OCI-LY1 (cell line): ENCODE measurements around the gene MED22.
"Not testable (repeated sequence)": the region's sequence is repeated elsewhere in the genome, so short reads cannot be mapped to it uniquely, and the experiment has no call there.

Experiments
- H2AFZ ChIP-seq: fragments of 200-600 bp; sonication (generic), shearing (Covaris generic); 2 replicates; pipeline ENCODE4 v1.6.0; 2014; ENCODE audit warnings: antibody characterized with exemption, mild to moderate bottlenecking, low read length
- H3F3A ChIP-seq: fragments of 200-600 bp; sonication (generic), shearing (Covaris generic); 2 replicates; pipeline ENCODE4 v1.6.0; 2014; ENCODE audit warnings: mild to moderate bottlenecking, antibody characterized with exemption, low read length, moderate library complexity; ENCODE audit not compliant: insufficient read depth
- H3K27ac ChIP-seq: fragments of 200-600 bp; sonication (generic); 2 replicates; pipeline ENCODE4 v1.5.1; 2014; ENCODE audit warnings: low read length, mixed run types, mild to moderate bottlenecking, low read depth; ENCODE audit not compliant: poor library complexity, severe bottlenecking
- H3K27me3 ChIP-seq: fragments of 200-600 bp; sonication (generic); 2 replicates; pipeline ENCODE4 v1.6.0; 2014; ENCODE audit warnings: antibody characterized with exemption, mild to moderate bottlenecking, low read length, moderate library complexity; ENCODE audit not compliant: insufficient read depth
- H3K36me3 ChIP-seq: fragments of 200-600 bp; sonication (generic); 2 replicates; pipeline ENCODE4 v1.6.1; 2014; ENCODE audit warnings: mild to moderate bottlenecking, antibody characterized with exemption, low read length, moderate library complexity, mixed read lengths; ENCODE audit not compliant: insufficient read depth
- H3K4me1 ChIP-seq: fragments of 200-600 bp; sonication (generic); 2 replicates; pipeline ENCODE4 v1.5.1; 2014; ENCODE audit warnings: mild to moderate bottlenecking, low read length, moderate library complexity; ENCODE audit not compliant: insufficient read depth, severe bottlenecking
- H3K4me2 ChIP-seq: fragments of 200-600 bp; sonication (generic), shearing (Covaris generic); 2 replicates; pipeline ENCODE4 v1.6.1; 2014; ENCODE audit warnings: low read length
- H3K4me3 ChIP-seq: fragments of 200-600 bp; sonication (generic); 2 replicates; pipeline ENCODE4 v1.5.1; 2014; ENCODE audit warnings: low read length, low read depth, mild to moderate bottlenecking, mixed read lengths; ENCODE audit not compliant: poor library complexity, severe bottlenecking
- H3K79me2 ChIP-seq: fragments of 200-600 bp; shearing (Covaris generic); 2 replicates; pipeline ENCODE4 v1.6.1; 2016; ENCODE audit warnings: mixed run types, low read length, mixed read lengths; ENCODE audit not compliant: insufficient read depth
- H3K9ac ChIP-seq: fragments of 200-600 bp; sonication (generic), shearing (Covaris generic); 2 replicates; pipeline ENCODE4 v1.6.1; 2014; ENCODE audit warnings: mild to moderate bottlenecking, low read length, mixed read lengths
- H3K9me2 ChIP-seq: fragments of 200-600 bp; sonication (generic), shearing (Covaris generic); 2 replicates; pipeline ENCODE4 v1.6.1; 2014; ENCODE audit warnings: low read depth, mild to moderate bottlenecking, low read length, mixed read lengths
- H3K9me3 ChIP-seq: fragments of 200-600 bp; shearing (Covaris generic); 2 replicates; pipeline ENCODE4 v1.6.1; 2014; ENCODE audit warnings: low read length, mixed read lengths
- H4K20me1 ChIP-seq: fragments of 200-600 bp; sonication (generic), shearing (Covaris generic); 2 replicates; pipeline ENCODE4 v1.6.0; 2016; ENCODE audit warnings: mild to moderate bottlenecking, low read length; ENCODE audit not compliant: insufficient read depth
- EZH2 ChIP-seq: fragments of 200-600 bp; sonication (generic), shearing (Covaris generic); IDR thresholded peaks from 2 replicates; pipeline ENCODE4 v1.8.0; 2017; ENCODE audit warnings: borderline replicate concordance, mixed run types, mild to moderate bottlenecking, antibody characterized with exemption, low read length, moderate library complexity, mixed read lengths
- TF ChIP-seq, protein P1 (sequence below): fragments of 200-600 bp; sonication (generic), shearing (Covaris generic); IDR thresholded peaks from 2 replicates; pipeline ENCODE4 v1.5.1; 2017; ENCODE audit warnings: mild to moderate bottlenecking, antibody characterized with exemption, low read length, moderate library complexity, mixed read lengths

The MED22 gene

DNA sequence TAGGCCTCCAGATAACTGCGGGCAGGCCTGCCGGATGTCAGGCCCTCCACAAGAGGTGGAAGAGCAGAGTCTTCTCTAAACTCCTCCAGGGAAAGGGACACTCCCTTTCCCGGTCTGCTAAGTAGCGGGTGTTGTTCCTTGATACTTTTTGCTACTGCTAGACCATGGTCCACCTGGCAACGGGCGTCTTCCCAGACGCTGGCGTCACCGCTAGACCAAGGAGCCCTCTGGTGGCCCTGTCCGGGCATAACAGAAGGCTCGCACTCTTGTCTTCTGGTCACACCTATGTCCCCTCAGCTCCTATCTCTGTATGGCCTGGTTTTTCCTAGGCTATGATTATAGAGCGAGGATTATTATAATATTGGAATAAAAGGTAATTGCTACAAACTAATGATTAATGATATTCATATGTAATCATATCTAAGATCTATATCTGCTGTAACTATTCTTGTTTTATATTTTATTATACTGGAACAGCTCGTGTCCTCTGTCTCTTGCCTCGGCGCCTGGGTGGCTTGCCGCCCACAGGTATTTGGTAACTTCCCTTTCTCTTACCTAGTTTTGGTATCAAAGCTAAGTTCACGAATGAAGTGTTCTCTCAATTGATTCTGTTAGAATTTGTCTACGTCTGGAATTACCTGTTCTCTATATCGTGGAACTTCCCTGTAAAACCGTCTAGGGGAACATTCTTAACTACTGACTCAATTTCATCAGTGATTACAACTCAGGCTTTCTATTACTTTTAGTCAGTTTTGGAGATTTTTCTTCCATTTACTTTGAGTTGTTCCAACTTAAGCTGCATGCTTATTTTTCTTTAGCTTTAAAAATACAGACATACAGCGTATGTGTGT, 18.4 kb downstream of the MED22 start:
- H3K79me2 ChIP-seq, H3K9ac ChIP-seq, H3K27ac ChIP-seq, H2AFZ ChIP-seq, H3K27me3 ChIP-seq, H3K9me3 ChIP-seq, H4K20me1 ChIP-seq, H3K4me3 ChIP-seq, H3F3A ChIP-seq, H3K9me2 ChIP-seq, H3K4me2 ChIP-seq, H3K4me1 ChIP-seq: not testable (repeated sequence)
- TF ChIP-seq, protein P1, sequence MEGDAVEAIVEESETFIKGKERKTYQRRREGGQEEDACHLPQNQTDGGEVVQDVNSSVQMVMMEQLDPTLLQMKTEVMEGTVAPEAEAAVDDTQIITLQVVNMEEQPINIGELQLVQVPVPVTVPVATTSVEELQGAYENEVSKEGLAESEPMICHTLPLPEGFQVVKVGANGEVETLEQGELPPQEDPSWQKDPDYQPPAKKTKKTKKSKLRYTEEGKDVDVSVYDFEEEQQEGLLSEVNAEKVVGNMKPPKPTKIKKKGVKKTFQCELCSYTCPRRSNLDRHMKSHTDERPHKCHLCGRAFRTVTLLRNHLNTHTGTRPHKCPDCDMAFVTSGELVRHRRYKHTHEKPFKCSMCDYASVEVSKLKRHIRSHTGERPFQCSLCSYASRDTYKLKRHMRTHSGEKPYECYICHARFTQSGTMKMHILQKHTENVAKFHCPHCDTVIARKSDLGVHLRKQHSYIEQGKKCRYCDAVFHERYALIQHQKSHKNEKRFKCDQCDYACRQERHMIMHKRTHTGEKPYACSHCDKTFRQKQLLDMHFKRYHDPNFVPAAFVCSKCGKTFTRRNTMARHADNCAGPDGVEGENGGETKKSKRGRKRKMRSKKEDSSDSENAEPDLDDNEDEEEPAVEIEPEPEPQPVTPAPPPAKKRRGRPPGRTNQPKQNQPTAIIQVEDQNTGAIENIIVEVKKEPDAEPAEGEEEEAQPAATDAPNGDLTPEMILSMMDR, result peak; percentile 53
- H3K36me3 ChIP-seq, result peaks cover 49% of the 10 kb centered on the region

DNA sequence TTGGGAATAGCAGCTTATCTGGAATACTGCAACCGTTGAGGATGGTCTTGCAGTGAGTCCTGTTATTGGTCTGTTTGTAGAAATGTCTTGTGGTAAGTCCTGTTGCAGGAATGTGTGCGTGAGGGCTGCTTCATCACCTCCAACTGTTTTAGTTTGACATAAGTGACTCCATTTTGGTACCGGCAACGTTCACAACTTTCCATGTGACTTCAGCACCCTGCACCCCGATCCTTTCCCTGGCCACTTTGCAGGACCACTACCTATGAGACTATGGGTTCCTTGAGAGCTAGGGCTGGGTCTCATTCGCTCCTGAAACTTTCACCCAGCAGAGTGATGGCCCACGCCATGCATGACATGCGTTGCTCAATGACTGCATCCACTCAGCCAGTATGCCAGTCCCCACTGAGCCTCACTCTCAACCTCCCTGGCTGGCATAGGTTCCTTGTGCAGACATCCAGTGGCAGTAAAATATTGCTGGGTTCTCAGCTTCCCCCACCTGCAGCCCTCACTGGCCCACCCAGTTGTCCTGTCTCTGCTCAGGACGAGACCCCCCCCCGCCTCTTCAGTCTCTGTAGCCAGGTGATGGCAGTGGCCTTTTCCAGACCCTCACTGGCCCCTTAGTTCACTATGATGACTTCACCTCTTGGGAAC, 20.0 kb downstream of the MED22 start:
- no peak overlapping the region for H3K4me3 ChIP-seq
- H3K9me2 ChIP-seq, result no peaks in the 10 kb centered on the region
- H3K9ac ChIP-seq, result no peak overlapping the region
- H3K36me3 ChIP-seq, result peaks cover 33% of the 10 kb centered on the region
- H3K4me1 ChIP-seq, result no peaks in the 10 kb centered on the region
- H3K9me3 ChIP-seq, result no peaks in the 10 kb centered on the region
- H4K20me1 ChIP-seq, result no peaks in the 10 kb centered on the region
- TF ChIP-seq EZH2, result no peak
- TF ChIP-seq, protein P1, result no peak
- no peak overlapping the region for H3K27ac ChIP-seq
- H2AFZ ChIP-seq, result no peak overlapping the region
- H3K4me2 ChIP-seq, result no peak overlapping the region
- peaks cover 11% of the 10 kb centered on the region; the same call in 1 of the 2 replicates for H3K27me3 ChIP-seq
- H3K79me2 ChIP-seq, result no peaks in the 10 kb centered on the region
- no peaks in the 10 kb centered on the region for H3F3A ChIP-seq

DNA sequence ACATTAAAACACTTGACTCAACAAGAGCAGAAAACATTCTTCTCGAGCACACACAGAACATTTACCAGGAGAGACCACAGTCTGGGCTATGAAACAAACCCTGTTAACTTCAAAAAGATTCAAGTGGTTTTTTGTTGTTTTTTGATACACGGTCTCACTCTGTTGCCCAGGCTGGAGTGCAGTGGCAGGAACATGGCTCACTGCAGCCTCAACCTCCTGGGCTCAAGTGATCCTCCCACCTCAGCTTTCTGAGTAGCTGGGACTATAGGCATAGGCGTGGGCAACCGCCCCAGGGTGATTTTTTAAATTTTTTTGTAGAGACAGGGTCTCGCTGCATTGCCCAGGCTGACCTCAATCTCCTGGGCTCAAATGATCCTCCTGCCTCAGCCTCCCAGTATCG, 20.9 kb downstream of the MED22 start:
- H3K4me2 ChIP-seq, H3K9me3 ChIP-seq, H3K27ac ChIP-seq, H4K20me1 ChIP-seq, H3K9me2 ChIP-seq, H2AFZ ChIP-seq, H3K9ac ChIP-seq, H3K4me1 ChIP-seq, H3K4me3 ChIP-seq, H3F3A ChIP-seq, H3K79me2 ChIP-seq: not testable (repeated sequence)
- peaks cover 24% of the 10 kb centered on the region for H3K36me3 ChIP-seq
- peaks cover 11% of the 10 kb centered on the region; the same call in 1 of the 2 replicates for H3K27me3 ChIP-seq
